Body of pancreas (tissue), 4 donors: ENCODE measurements around the gene ZNF343. TPM values are rescaled to one million over a fixed set of nuclear protein-coding genes. Genes with fewer than 3 reads are reported as not detected.

Source experiments
- ATAC-seq: fragments of 150-250 bp; one replicate; pipeline ENCODE4 v1.9.1; 2016
- DNase-seq, 4 donors: peaks; one replicate each; pipeline ENCODE4 v3.0.0-alpha.2; 2019
- H3K27ac ChIP-seq, 4 donors: fragments of 200-600 bp; sonication (generic); 1 replicate in 3 of 4; 2 replicates in 1 of 4; pipeline versions ENCODE4 v1.5.1 to v1.6.1; 2016 to 2019; ENCODE audit warnings: mild to moderate bottlenecking in 1 of 4, mixed read lengths in 1 of 4, moderate library complexity in 1 of 4
- H3K27me3 ChIP-seq, 2 donors: fragments of 200-600 bp; sonication (generic); one replicate each; pipeline ENCODE4 v1.6.0; 2016; ENCODE audit warnings: mild to moderate bottlenecking in 1 of 2
- H3K36me3 ChIP-seq, 2 donors: fragments of 200-600 bp; sonication (generic); replicated peaks in 1 of 2; 2 replicates each; pipeline ENCODE4 v1.5.1; 2016; ENCODE audit warnings: low read depth in 2 of 2; ENCODE audit not compliant: insufficient read depth in 1 of 2
- H3K4me1 ChIP-seq: fragments of 200-600 bp; sonication (generic); one replicate; pipeline ENCODE4 v1.6.0; 2016
- H3K4me3 ChIP-seq, 2 donors: fragments of 200-600 bp; sonication (generic); 1 replicate in 1 of 2; 2 replicates in 1 of 2; pipeline ENCODE4 v1.5.1; 2016 to 2019
- H3K9me3 ChIP-seq, 3 donors: fragments of 200-600 bp; sonication (generic); 1 replicate in 2 of 3; 2 replicates in 1 of 3; pipeline ENCODE4 v1.5.1; 2016
- POLR2A ChIP-seq, 3 donors: fragments of 450-650 bp; IDR thresholded peaks; one replicate each; pipeline ENCODE4 v1.6.1; 2016; ENCODE audit warnings: antibody characterized with exemption in 3 of 3, mild to moderate bottlenecking in 2 of 3
- WGBS, 2 donors: methylation state at CpG; one replicate each; pipeline ENCODE4 v1.1.5; 2017; 5-methylcytosine and 5-hydroxymethylcytosine counted together
- intact Hi-C: fragments of 100-400 bp; cut with DNase I; formaldehyde crosslinking; loops from one replicate; pipeline ENCODE4 v1.15.1; 2023
- total RNA-seq, 2 donors: library from RNA; depleted of rRNA; stranded (reverse); fragments of >200 nt; gene quantifications; one replicate each; pipeline ENCODE4 v1.1.0, GENCODE V29; 2016
- TF ChIP-seq, protein P1 (sequence below), 7 experiments: fragments of 450-650 bp in 4 of 7; fragments of 200-600 bp in 3 of 7; sonication (generic) in 3 of 7; IDR thresholded peaks; one replicate each; pipeline ENCODE4 v1.5.1; 2016 to 2019; ENCODE audit warnings: antibody characterized with exemption in 7 of 7

ZNF343 gene
- total RNA-seq, 2 donors from 2014 or later, result 6.7 to 6.9 TPM

DNA sequence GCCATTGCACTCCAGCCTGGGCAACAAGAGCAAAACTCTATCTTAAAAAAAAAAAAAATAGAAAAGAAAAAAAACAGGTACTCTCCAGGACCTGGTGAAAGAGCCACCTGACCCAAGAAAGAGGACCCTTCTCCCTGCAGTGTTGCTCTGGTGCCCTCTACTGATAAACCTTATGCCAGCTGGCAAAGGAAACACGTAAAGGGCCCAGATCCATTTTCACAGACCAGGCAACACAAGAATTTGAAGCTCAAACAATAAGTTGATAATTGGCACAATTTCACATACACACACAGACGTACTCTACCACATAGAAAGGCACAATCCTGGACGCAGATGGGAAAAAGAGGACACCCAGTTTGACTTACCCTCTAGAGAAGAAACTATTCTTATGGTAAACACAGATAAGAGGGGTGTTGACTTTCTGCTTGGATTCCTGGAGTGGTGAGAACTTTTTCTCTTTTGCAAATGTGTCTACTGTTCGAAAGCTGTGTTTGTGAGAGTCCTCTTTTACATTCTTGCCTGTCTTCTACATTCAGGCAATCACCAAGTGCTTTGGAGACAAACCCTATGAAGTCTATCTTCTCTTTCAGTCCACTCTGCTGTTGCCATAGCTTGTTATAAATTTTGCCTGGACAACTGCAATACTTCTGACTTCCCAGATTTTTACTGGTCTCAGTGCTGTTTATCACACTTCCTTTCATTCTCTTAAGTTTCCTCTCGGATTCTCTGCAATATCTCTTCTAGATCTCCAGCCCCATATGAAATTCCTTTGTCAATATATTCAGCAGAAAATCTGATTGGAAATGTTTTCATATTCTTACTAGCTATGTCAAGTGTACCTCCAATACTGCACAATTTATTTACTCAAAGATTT lies 31.7 kb downstream of the ZNF343 start:
- Histone ChIP-seq H3K27ac (no peak overlapping the region), H3K4me3 (no peak overlapping the region), H3K9me3 (no peaks in the 10 kb centered on the region), H3K4me1 (no peaks in the 10 kb centered on the region), H3K36me3 (no peaks in the 10 kb centered on the region), H3K27me3 (no peaks in the 10 kb centered on the region)
- 81 to 90% methylated on average over 5 of the region's 5 CpGs for WGBS, 2 donors
- intact Hi-C loops, result loop anchor here (10.0 kb wide), 1 partner anchor 358 kb away; no protein-coding TSS in a partner anchor
- DNase-seq, result no peak
- ATAC-seq, result no peak
- TF ChIP-seq, protein P1, sequence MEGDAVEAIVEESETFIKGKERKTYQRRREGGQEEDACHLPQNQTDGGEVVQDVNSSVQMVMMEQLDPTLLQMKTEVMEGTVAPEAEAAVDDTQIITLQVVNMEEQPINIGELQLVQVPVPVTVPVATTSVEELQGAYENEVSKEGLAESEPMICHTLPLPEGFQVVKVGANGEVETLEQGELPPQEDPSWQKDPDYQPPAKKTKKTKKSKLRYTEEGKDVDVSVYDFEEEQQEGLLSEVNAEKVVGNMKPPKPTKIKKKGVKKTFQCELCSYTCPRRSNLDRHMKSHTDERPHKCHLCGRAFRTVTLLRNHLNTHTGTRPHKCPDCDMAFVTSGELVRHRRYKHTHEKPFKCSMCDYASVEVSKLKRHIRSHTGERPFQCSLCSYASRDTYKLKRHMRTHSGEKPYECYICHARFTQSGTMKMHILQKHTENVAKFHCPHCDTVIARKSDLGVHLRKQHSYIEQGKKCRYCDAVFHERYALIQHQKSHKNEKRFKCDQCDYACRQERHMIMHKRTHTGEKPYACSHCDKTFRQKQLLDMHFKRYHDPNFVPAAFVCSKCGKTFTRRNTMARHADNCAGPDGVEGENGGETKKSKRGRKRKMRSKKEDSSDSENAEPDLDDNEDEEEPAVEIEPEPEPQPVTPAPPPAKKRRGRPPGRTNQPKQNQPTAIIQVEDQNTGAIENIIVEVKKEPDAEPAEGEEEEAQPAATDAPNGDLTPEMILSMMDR (IDR thresholded peaks at IDR 0.05), result no peak
- TF ChIP-seq POLR2A (IDR thresholded peaks at IDR 0.05), result no peak

DNA sequence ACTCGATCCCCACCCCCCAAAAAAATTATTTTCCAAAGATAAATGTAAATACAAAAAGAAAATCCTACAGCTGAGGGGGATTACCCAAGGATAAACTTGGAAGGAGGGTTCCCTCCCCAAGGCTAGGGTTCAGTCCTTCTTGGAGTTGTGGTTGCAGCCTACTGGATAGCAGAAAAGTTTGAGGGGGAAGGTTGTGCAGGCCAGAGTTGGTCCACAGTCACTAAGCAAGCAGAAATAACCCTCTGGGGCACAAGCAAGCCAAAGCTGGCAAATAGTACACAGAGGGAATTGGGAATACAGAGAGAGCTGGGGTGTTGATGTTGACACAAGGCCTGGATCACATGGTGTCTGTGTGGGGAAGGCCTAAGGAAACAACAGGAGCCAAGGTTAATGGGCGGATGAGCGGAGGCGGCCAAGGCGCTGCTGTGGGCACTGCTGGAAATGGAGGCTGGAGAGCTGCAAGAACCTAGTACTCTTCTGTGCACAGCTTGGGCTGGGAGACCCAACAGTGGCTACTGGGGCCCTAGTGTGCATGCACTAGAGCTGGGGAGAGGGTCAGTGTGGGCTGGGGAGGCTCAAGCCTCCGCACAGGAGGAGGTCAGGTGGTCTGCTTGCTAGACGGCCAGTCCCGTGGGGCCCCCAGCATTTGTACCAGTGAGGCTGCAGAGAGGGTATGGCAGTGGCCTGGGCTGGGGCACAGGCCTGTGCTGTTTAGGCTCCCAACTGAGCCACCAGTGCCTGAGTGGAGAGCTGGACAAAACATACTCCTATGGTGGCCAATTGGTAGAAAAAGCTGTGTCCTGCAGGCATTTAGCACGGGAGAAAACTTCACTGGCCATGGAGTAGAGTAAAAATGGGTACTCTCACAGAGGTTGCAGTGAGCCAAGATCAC lies 32.6 kb downstream of the ZNF343 start:
- WGBS, 2 donors, result 91 to 96% methylated on average over 9 of the region's 9 CpGs
- H3K9me3 ChIP-seq, result no peaks in the 10 kb centered on the region
- no peaks in the 10 kb centered on the region for H3K36me3 ChIP-seq
- no peak for DNase-seq
- H3K4me1 ChIP-seq, result peaks cover 4% of the 10 kb centered on the region
- intact Hi-C loops, result loop anchor here (10.0 kb wide), 1 partner anchor 359 kb away; no protein-coding TSS in a partner anchor
- TF ChIP-seq, protein P1 (IDR thresholded peaks at IDR 0.05), result no peak
- no peak for TF ChIP-seq POLR2A (IDR thresholded peaks at IDR 0.05)
- H3K27me3 ChIP-seq, result no peaks in the 10 kb centered on the region
- no peak overlapping the region for H3K27ac ChIP-seq
- ATAC-seq, result no peak
- no peak overlapping the region for H3K4me3 ChIP-seq

DNA sequence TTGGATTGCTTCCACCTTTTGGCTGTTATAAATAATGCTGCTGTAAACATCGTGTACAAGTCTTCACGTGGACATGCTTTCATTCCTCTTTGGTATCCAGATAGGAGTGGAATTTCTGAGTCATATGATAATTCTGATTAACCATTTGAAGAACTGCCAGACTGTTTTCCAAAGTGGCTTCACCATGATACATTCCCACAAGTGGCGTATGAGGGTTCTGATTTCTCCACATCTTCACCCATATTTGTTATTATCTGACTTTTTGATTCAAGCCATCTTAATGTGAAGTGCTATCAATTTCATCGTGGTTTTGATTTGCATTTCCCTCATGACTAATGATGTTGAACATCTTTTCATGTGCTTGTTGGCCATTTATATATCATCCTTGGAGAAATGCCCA lies 35.2 kb downstream of the ZNF343 start:
- no peaks in the 10 kb centered on the region for H3K9me3 ChIP-seq
- intact Hi-C loops, result loop anchor here (10.0 kb wide), 1 partner anchor 361 kb away; no protein-coding TSS in a partner anchor
- DNase-seq (no peak), ATAC-seq (no peak)
- H3K4me3 ChIP-seq, result no peak overlapping the region
- no peaks in the 10 kb centered on the region for H3K36me3 ChIP-seq
- H3K27me3 ChIP-seq, result no peaks in the 10 kb centered on the region
- H3K4me1 ChIP-seq, result peaks cover 16% of the 10 kb centered on the region
- TF ChIP-seq POLR2A (IDR thresholded peaks at IDR 0.05), result no peak
- TF ChIP-seq, protein P1 (IDR thresholded peaks at IDR 0.05), result no peak
- H3K27ac ChIP-seq, result no peak overlapping the region
- 48 to 62% methylated on average over 4 of the region's 4 CpGs for WGBS, 2 donors

DNA sequence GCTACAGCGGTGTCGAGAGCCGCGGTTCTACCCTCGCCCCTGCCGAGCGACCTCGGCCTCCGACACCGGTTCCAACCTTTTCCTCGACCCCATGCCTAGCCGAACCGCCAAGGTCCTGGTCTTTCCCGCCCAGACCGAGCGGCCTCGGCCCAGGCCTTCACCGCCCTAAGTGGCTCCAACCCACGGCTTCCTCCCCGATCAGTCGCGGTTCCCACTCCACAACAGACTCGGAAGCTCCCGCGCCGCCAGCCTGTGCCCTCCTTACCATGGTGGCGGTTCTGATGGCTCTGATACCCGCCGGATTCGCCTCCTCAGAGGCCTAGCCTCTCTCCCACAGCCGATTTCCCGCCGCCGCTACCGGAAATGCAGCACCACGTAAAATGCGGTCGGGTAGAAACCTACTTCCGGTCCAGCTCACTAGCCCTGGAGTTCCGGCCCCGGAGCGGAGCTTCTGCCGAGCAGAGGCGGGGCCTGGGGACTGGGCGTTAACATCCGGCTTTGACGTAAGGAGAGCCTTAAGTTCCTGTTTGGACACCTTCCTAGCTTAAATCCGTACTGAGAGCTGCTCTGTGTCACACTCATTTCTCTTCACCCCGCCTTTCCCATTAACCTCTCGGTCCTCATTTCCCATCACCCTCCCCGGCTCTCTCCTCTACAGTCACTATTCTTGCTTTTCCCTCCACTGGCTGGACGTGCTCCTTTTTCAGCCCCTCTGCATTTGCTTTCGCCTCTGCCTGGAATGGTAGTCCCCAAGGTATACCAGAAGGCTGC lies 38.1 kb downstream of the ZNF343 start, which contains the start of gene SNRPB:
SNRPB (minus strand) TSS at position 367 of the 771 bp plus-strand sequence; CDS start at position 268, 99 bp downstream.
- peaks cover 0 to 9% of the 10 kb centered on the region in 2 donors for H3K36me3 ChIP-seq
- peaks cover 23% of the 10 kb centered on the region for H3K4me1 ChIP-seq
- no peaks in the 10 kb centered on the region for H3K9me3 ChIP-seq
- ATAC-seq (peak; percentile 99), DNase-seq (peak; percentile 97 to 98 (median 98))
- TF ChIP-seq, protein P1 (IDR thresholded peaks at IDR 0.05), result peak in 2 of 7 experiments; percentile 4 to 10
- TF ChIP-seq POLR2A (IDR thresholded peaks at IDR 0.05), result peak; percentile 75 to 96 (median 94)
- intact Hi-C loops, result loop anchor here (10.0 kb wide), 1 partner anchor 364 kb away; no protein-coding TSS in a partner anchor
- peak within 1 kb of the TSS; percentile 79 to 90 (median 88) for H3K27ac ChIP-seq
- WGBS, 2 donors, result 0 to 1% methylated on average over 21 to 53 of the region's 53 CpGs
- no peaks in the 10 kb centered on the region for H3K27me3 ChIP-seq
- peak within 1 kb of the TSS; percentile 38 to 46 for H3K4me3 ChIP-seq
